WTC11 (cell line): ENCODE measurements around the gene SRPK3. TPM values are rescaled to one million over a fixed set of nuclear protein-coding genes. Genes with fewer than 3 reads are reported as not detected.
A peak's percentile ranks its signal among the peaks of the same experiment; 100 is the strongest.

Source experiments
- ATAC-seq: fragments of 200-7000 bp; cut with Tn5 transposase; 2 replicates; pipeline ENCODE4 v1.10.0; 2021; ENCODE audit warnings: mild to moderate bottlenecking, moderate library complexity
- CTCF ChIA-PET: fragments of 300-600 bp; sonication (Branson Sonifier 250); formaldehyde crosslinking; loops from one replicate; lab custom pipeline; 2021; ENCODE audit warnings: antibody characterized with exemption; lab: Charles Lee
- POLR2A ChIA-PET: fragments of 350-600 bp; sonication (Branson Sonifier 250); formaldehyde crosslinking; loops from one replicate; lab custom pipeline; 2021; ENCODE audit warnings: antibody characterized with exemption; lab: Charles Lee
- DNase-seq: peaks from one replicate; pipeline ENCODE4 v3.0.0; 2021; ENCODE audit warnings: low spot score
- H3K27ac Mint-ChIP-seq: 2 replicates; pipeline ENCODE4 v1.8.0; 2021; ENCODE audit warnings: mixed read lengths
- H3K27me3 Mint-ChIP-seq: 2 replicates; pipeline ENCODE4 v1.8.0; 2021; ENCODE audit warnings: low read depth, mild to moderate bottlenecking, moderate library complexity, mixed read lengths
- H3K36me3 Mint-ChIP-seq: 2 replicates; pipeline ENCODE4 v1.8.0; 2021; ENCODE audit warnings: mixed read lengths
- H3K4me1 Mint-ChIP-seq: 2 replicates; pipeline ENCODE4 v1.8.0; 2022; ENCODE audit warnings: mixed read lengths
- H3K4me3 Mint-ChIP-seq: 2 replicates; pipeline ENCODE4 v1.8.0; 2021; ENCODE audit warnings: mild to moderate bottlenecking, moderate library complexity, mixed read lengths
- H3K9me3 Mint-ChIP-seq: 2 replicates; pipeline ENCODE4 v1.8.0; 2021; ENCODE audit warnings: mixed read lengths
- ATF2 ChIP-seq: sonication (generic); formaldehyde crosslinking; IDR thresholded peaks from 2 replicates; pipeline ENCODE4 v1.8.1; 2022; ENCODE audit warnings: low read depth, missing genetic modification reagents, borderline replicate concordance
- CREB1 ChIP-seq: sonication (generic); formaldehyde crosslinking; IDR thresholded peaks from 2 replicates; pipeline ENCODE4 v1.8.0; 2023; ENCODE audit warnings: mild to moderate bottlenecking, missing genetic modification reagents
- E2F1 ChIP-seq: sonication (generic); formaldehyde crosslinking; IDR thresholded peaks from 2 replicates; pipeline ENCODE4 v1.8.0; 2022; ENCODE audit warnings: mild to moderate bottlenecking, missing genetic modification reagents
- E2F5 ChIP-seq: sonication (generic); formaldehyde crosslinking; IDR thresholded peaks from 2 replicates; pipeline ENCODE4 v1.8.1; 2022; ENCODE audit warnings: mild to moderate bottlenecking, moderate library complexity, missing genetic modification reagents
- ELF4 ChIP-seq: sonication (generic); formaldehyde crosslinking; IDR thresholded peaks from 2 replicates; pipeline ENCODE4 v1.8.1; 2022; ENCODE audit warnings: low read depth, mild to moderate bottlenecking, moderate library complexity, missing genetic modification reagents
- EMX1 ChIP-seq: fragments of 250-450 bp; sonication (Bioruptor Pico); IDR thresholded peaks from 2 replicates; pipeline ENCODE4 v1.8.0; 2021; ENCODE audit warnings: mild to moderate bottlenecking
- FOXK1 ChIP-seq: sonication (generic); formaldehyde crosslinking; IDR thresholded peaks from 2 replicates; pipeline ENCODE4 v1.8.0; 2022; ENCODE audit warnings: mild to moderate bottlenecking, moderate library complexity, missing genetic modification reagents
- HMGA2 ChIP-seq: fragments of 250-450 bp; sonication (Bioruptor Pico); IDR thresholded peaks from 2 replicates; pipeline ENCODE4 v1.4.0; 2021; ENCODE audit warnings: mild to moderate bottlenecking, moderate library complexity
- KAT7 ChIP-seq: sonication (generic); formaldehyde crosslinking; IDR thresholded peaks from 2 replicates; pipeline ENCODE4 v1.8.1; 2023; ENCODE audit warnings: missing genetic modification reagents, mild to moderate bottlenecking, borderline replicate concordance
- MXD4 ChIP-seq: fragments of 250-450 bp; sonication (Bioruptor Pico); IDR thresholded peaks from 2 replicates; pipeline ENCODE4 v1.8.0; 2021; ENCODE audit warnings: mild to moderate bottlenecking, moderate library complexity, borderline replicate concordance
- MYBL2 ChIP-seq: sonication (generic); formaldehyde crosslinking; IDR thresholded peaks from 2 replicates; pipeline ENCODE4 v1.8.1; 2023; ENCODE audit warnings: mild to moderate bottlenecking, moderate library complexity, missing genetic modification reagents
- PREB ChIP-seq: sonication (generic); formaldehyde crosslinking; IDR thresholded peaks from 2 replicates; pipeline ENCODE4 v1.8.1; 2022; ENCODE audit warnings: mild to moderate bottlenecking, missing genetic modification reagents, moderate library complexity, borderline replicate concordance
- SMAD4 ChIP-seq: sonication (generic); formaldehyde crosslinking; IDR thresholded peaks from 2 replicates; pipeline ENCODE4 v1.8.0; 2022; ENCODE audit warnings: mild to moderate bottlenecking, missing genetic modification reagents
- TCF7 ChIP-seq: sonication (generic); formaldehyde crosslinking; IDR thresholded peaks from 2 replicates; pipeline ENCODE4 v1.8.0; 2022; ENCODE audit warnings: mild to moderate bottlenecking, low read depth, missing genetic modification reagents, moderate library complexity
- USF1 ChIP-seq: sonication (generic); formaldehyde crosslinking; IDR thresholded peaks from 2 replicates; pipeline ENCODE4 v1.8.0; 2022; ENCODE audit warnings: mild to moderate bottlenecking, missing genetic modification reagents
- ZBTB21 ChIP-seq: sonication (generic); formaldehyde crosslinking; IDR thresholded peaks from 2 replicates; pipeline ENCODE4 v1.8.1; 2023; ENCODE audit warnings: mild to moderate bottlenecking, missing genetic modification reagents, borderline replicate concordance
- ZNF396 ChIP-seq: fragments of 250-450 bp; sonication (Bioruptor Pico); IDR thresholded peaks from 2 replicates; pipeline ENCODE4 v1.8.0; 2021; ENCODE audit warnings: mild to moderate bottlenecking, moderate library complexity, borderline replicate concordance
- ZNF423 ChIP-seq: fragments of 250-450 bp; sonication (Bioruptor Pico); IDR thresholded peaks from 2 replicates; pipeline ENCODE4 v2.1.2; 2022; ENCODE audit warnings: mild to moderate bottlenecking, moderate library complexity
- ZNF425 ChIP-seq: fragments of 250-450 bp; sonication (Bioruptor Pico); conservative IDR thresholded peaks from 2 replicates; pipeline ENCODE4 v1.9.0; 2021; ENCODE audit warnings: mild to moderate bottlenecking
- total RNA-seq: library from RNA; stranded (reverse); gene quantifications from 3 replicates; pipeline ENCODE4 v1.2.3, GENCODE V29; 2021
- TF ChIP-seq, protein P1 (sequence below): sonication (generic); formaldehyde crosslinking; IDR thresholded peaks from 2 replicates; pipeline ENCODE4 v1.8.1; 2023; ENCODE audit warnings: mild to moderate bottlenecking, missing genetic modification reagents
- TF ChIP-seq, protein P2 (sequence below): fragments of 250-450 bp; sonication (Bioruptor Pico); IDR thresholded peaks from 2 replicates; pipeline ENCODE4 v1.9.0; 2021; ENCODE audit warnings: moderate library complexity, mild to moderate bottlenecking, inconsistent platforms, borderline replicate concordance

Gene SRPK3
- total RNA-seq, 1 experiment from 2014 or later, result not detected

DNA sequence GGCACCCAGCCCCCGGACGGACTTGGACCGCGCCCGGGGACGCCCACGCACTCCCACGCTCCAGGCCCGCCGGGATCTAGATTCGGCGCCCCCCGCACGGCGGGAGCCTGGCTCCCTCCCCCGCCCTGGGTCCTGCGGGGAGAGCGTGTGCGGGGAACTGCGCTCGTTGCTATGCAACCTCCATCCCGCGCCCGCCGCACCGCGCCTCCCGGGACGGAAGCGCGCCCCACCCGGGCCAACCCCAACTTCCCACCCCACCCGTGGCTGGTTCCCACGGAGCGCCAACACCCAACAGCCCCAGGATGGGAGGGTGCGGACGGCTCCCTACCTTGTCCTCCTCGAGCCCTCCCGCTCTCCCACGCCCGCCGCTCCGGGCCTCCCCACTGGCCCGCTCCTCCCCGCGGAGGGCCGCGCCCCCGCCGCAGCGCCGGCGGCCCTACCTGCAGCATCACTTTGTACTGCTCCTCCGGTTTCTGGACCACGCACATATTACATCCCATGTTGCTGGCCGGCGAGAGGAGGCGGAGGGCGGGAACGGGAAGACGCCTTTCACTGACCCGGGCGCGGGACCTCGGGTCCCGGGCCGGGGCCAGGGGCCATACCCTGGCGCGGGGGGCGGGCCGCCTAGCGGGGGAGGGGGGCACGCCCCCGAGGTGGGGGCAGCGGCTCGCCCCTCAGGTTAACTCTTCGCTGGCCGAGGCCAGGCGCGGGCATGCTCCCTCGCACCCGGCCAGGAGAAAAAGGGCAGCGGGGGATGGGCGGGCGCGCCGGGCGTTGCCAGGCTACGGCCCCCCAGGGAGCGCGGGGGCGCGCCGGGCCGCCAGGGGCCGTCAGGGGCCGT, 49.2 kb downstream of the SRPK3 start, which contains the start of gene PDZD4:
Gene PDZD4 (minus strand): TSS at position 746 of the 841 bp plus-strand sequence. CDS start 246 bp downstream, at position 500.
- Mint-ChIP-seq H3K36me3 (peaks cover 7% of the 10 kb centered on the region; the same call in 1 of the 2 replicates), H3K9me3 (no peaks in the 10 kb centered on the region), H3K27ac (no peak within 1 kb of the TSS)
- POLR2A ChIA-PET, result no interaction called here
- ATAC-seq (peak; percentile 22), DNase-seq (peak; percentile 37)
- 0 out of 2 replicates have a peak, but pooled peaks have one; percentile 49 for TF ChIP-seq MYBL2 (CRISPR knock-in tag)
- peak; percentile 58; the same call in 1 of the 2 replicates for TF ChIP-seq KAT7 (CRISPR knock-in tag)
- TF ChIP-seq CREB1, result no peak
- no peak for TF ChIP-seq ZNF423 (CRISPR knock-in tag)
- TF ChIP-seq, all 79 proteins: peak for 2
- Mint-ChIP-seq H3K4me3 (peak within 1 kb of the TSS; percentile 75), H3K27me3 (peaks cover 3% of the 10 kb centered on the region; the same call in 1 of the 2 replicates), H3K4me1 (peaks cover 39% of the 10 kb centered on the region)
- CTCF ChIA-PET, result interaction anchor here (0.9 kb wide), 1 partner anchor 11 kb away, joined by 4 read pairs; no protein-coding TSS in a partner anchor

DNA sequence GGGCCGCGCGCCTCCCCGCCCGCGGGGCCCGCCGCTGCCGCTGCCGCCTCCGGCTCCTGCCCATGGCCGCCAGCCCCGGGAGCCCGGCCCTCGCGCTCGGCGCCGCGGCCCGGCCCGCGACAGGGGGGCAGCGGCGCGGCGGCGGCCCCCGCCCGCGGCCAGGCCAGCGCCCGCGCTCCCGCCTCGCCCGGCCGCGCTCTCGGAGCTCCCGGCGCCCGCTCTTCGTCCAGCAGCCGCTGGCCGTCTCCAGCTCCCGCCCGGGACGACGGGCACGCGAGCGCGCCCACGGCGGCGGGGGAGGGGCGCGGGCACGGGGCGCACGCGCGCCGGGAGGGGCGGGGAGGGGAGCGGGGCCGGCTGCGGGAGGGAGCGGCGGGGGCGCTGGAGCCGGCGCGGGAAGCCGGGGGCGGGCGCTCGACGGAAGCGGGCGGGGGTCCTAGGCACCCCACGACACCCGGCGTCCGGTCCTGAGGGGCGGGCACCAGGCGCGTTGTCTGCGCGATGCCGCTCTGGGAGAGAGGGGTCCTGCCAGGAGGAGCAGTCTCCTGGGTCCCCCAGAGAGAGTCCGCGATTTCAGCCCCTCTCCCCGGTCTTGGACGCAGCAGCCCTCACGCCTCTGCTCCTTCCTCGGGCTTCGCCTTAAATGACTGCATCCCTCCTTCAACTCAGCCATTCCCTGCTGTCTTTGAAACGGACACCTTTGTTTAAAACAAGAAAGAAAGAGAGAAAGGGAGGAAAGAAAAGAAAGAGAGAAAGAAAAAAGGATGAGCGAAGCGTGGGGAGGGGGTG, 50.0 kb downstream of the SRPK3 start:
- DNase-seq (no peak), ATAC-seq (peak; percentile 18; the same call in 1 of the 2 replicates)
- peak overlapping the region; percentile 70 for H3K4me3 Mint-ChIP-seq
- peaks cover 31% of the 10 kb centered on the region for H3K4me1 Mint-ChIP-seq
- CTCF ChIA-PET, result no interaction called here
- H3K9me3 Mint-ChIP-seq, result no peaks in the 10 kb centered on the region
- peaks cover 7% of the 10 kb centered on the region; the same call in 1 of the 2 replicates for H3K36me3 Mint-ChIP-seq
- H3K27me3 Mint-ChIP-seq, result peaks cover 3% of the 10 kb centered on the region; the same call in 1 of the 2 replicates
- POLR2A ChIA-PET, result no interaction called here
- no peak overlapping the region for H3K27ac Mint-ChIP-seq
- TF ChIP-seq ZBTB21 (CRISPR knock-in tag) (no peak), ZNF396 (CRISPR knock-in tag) (no peak), ATF2 (CRISPR knock-in tag) (no peak), SMAD4 (CRISPR knock-in tag) (no peak), MXD4 (no peak), FOXK1 (no peak), ZNF425 (CRISPR knock-in tag) (no peak), TCF7 (CRISPR knock-in tag) (no peak), PREB (CRISPR knock-in tag) (no peak), E2F5 (CRISPR knock-in tag) (no peak), ELF4 (no peak), USF1 (CRISPR knock-in tag) (no peak), E2F1 (CRISPR knock-in tag) (no peak), HMGA2 (CRISPR knock-in tag) (no peak), EMX1 (no peak)
- TF ChIP-seq, protein P1, sequence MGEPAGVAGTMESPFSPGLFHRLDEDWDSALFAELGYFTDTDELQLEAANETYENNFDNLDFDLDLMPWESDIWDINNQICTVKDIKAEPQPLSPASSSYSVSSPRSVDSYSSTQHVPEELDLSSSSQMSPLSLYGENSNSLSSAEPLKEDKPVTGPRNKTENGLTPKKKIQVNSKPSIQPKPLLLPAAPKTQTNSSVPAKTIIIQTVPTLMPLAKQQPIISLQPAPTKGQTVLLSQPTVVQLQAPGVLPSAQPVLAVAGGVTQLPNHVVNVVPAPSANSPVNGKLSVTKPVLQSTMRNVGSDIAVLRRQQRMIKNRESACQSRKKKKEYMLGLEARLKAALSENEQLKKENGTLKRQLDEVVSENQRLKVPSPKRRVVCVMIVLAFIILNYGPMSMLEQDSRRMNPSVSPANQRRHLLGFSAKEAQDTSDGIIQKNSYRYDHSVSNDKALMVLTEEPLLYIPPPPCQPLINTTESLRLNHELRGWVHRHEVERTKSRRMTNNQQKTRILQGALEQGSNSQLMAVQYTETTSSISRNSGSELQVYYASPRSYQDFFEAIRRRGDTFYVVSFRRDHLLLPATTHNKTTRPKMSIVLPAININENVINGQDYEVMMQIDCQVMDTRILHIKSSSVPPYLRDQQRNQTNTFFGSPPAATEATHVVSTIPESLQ (CRISPR knock-in tag), result no peak
- TF ChIP-seq, protein P2, sequence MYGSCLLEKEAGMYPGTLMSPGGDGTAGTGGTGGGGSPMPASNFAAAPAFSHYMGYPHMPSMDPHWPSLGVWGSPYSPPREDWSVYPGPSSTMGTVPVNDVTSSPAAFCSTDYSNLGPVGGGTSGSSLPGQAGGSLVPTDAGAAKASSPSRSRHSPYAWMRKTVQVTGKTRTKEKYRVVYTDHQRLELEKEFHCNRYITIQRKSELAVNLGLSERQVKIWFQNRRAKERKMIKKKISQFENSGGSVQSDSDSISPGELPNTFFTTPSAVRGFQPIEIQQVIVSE (CRISPR knock-in tag), result no peak
